ENCODE results near the gene SMAD1.

SMAD1 gene

GRCh38 chr4:145489556-145489955 is 7.9 kb downstream of the SMAD1 start:
- DNase-seq (ENCODE audit: low read depth) = no peak

GRCh38 chr4:145490361-145490760 is 8.7 kb downstream of the SMAD1 start:
- no peak for DNase-seq (ENCODE audit: low read depth)

- no peak for DNase-seq (ENCODE audit: low read depth)
Measured at GRCh38 chr4:145490796-145491195, 9.1 kb downstream of the SMAD1 start.

GRCh38 chr4:145492376-145492775 is 10.7 kb downstream of the SMAD1 start:
- no peak for DNase-seq (ENCODE audit: low read depth)

- no peak for DNase-seq (ENCODE audit: low read depth)
Measured at GRCh38 chr4:145493166-145493565, 11.5 kb downstream of the SMAD1 start.

- no peak for DNase-seq (ENCODE audit: low read depth)
Measured at GRCh38 chr4:145494666-145495270, 13.1 kb downstream of the SMAD1 start.

GRCh38 chr4:145496292-145496691 is 14.6 kb downstream of the SMAD1 start:
- DNase-seq (ENCODE audit: low read depth) = no peak

- no peak for DNase-seq (ENCODE audit: low read depth)
Measured at GRCh38 chr4:145497199-145498149, 15.8 kb downstream of the SMAD1 start.

GRCh38 chr4:145498430-145498829 is 16.8 kb downstream of the SMAD1 start:
- no peak for DNase-seq (ENCODE audit: low read depth)

- no peak for DNase-seq (ENCODE audit: low read depth)
Measured at GRCh38 chr4:145501051-145501660, 19.5 kb downstream of the SMAD1 start.

GRCh38 chr4:145502809-145503208 is 21.2 kb downstream of the SMAD1 start:
- DNase-seq (ENCODE audit: low read depth) = no peak

GRCh38 chr4:145503486-145504072 is 21.9 kb downstream of the SMAD1 start:
- DNase-seq (ENCODE audit: low read depth) = no peak

GRCh38 chr4:145505995-145506394 is 24.3 kb downstream of the SMAD1 start:
- no peak for DNase-seq (ENCODE audit: low read depth)

GRCh38 chr4:145507636-145508035 is 26.0 kb downstream of the SMAD1 start:
- no peak for DNase-seq (ENCODE audit: low read depth)

- DNase-seq (ENCODE audit: low read depth) = no peak
Measured at GRCh38 chr4:145511913-145512522, 30.4 kb downstream of the SMAD1 start.

GRCh38 chr4:145513020-145513621 is 31.5 kb downstream of the SMAD1 start:
- DNase-seq (ENCODE audit: low read depth) = no peak

GRCh38 chr4:145520172-145520571 is 38.5 kb downstream of the SMAD1 start:
- DNase-seq (ENCODE audit: low read depth) = no peak

- DNase-seq (ENCODE audit: low read depth) = no peak
Measured at GRCh38 chr4:145521282-145521681, 39.6 kb downstream of the SMAD1 start.

- no peak for DNase-seq (ENCODE audit: low read depth)
Measured at GRCh38 chr4:145523117-145523516, 41.5 kb downstream of the SMAD1 start.

- no peak for DNase-seq (ENCODE audit: low read depth)
Measured at GRCh38 chr4:145524552-145524951, 42.9 kb downstream of the SMAD1 start.

GRCh38 chr4:145525291-145525740 is 43.7 kb downstream of the SMAD1 start:
- no peak for DNase-seq (ENCODE audit: low read depth)

GRCh38 chr4:145527773-145528172 is 46.1 kb downstream of the SMAD1 start:
- no peak for DNase-seq (ENCODE audit: low read depth)

Data from stimulated activated CD8-positive, alpha-beta memory T cell treated with anti-CD3 and anti-CD28 coated beads, Interleukin-15, amount 100 ng/mL, for 1 hour (primary cell).